Stimulated activated CD4-positive, alpha-beta T cell treated with anti-CD3 and anti-CD28 coated beads, Interleukin-2, amount 100 ng/mL, for 24 hours (primary cell): ENCODE data around the gene TRPV3.
"Not testable (repeated sequence)": the region's sequence is repeated elsewhere in the genome, so short reads cannot be mapped to it uniquely, and the experiment has no call there.

Experiments
- DNase-seq, 2 donors: peaks; one replicate each; pipeline ENCODE4 v3.0.0-alpha.2; 2020

Gene TRPV3

GRCh38 chr17:3466355-3466754 lies 91.3 kb downstream of the TRPV3 start:
- not testable (repeated sequence) for DNase-seq
